Activated T-cell treated with anti-CD3 and anti-CD28 coated beads for 24 hours (primary cell): ENCODE data around the gene EGF.
"Not testable (repeated sequence)": the region's sequence is repeated elsewhere in the genome, so short reads cannot be mapped to it uniquely, and the experiment has no call there.

Experiments
- DNase-seq: peaks from one replicate; pipeline ENCODE4 v3.0.0-alpha.2; 2020; ENCODE audit warnings: low read depth

The EGF gene

DNA sequence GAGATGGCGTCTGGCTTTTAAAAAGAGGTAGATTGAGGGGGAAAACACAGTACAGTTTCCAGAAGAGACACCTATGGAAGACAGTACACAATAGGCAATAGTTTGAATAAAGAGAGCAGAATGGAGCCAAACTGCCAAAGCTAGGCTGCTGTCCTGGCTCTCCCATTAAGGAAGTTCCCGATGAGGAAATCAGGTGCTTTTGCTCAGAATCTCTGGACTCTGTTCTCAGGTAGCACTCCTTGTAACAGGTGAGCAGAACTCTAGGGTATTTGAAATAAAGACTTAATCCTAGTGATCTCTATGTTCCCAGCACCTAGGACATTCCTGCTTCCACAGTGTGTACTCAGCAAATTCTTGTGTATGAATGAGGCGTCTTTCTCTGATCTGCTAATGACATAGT, 1.6 kb downstream of the EGF start:
- no peak for DNase-seq

DNA sequence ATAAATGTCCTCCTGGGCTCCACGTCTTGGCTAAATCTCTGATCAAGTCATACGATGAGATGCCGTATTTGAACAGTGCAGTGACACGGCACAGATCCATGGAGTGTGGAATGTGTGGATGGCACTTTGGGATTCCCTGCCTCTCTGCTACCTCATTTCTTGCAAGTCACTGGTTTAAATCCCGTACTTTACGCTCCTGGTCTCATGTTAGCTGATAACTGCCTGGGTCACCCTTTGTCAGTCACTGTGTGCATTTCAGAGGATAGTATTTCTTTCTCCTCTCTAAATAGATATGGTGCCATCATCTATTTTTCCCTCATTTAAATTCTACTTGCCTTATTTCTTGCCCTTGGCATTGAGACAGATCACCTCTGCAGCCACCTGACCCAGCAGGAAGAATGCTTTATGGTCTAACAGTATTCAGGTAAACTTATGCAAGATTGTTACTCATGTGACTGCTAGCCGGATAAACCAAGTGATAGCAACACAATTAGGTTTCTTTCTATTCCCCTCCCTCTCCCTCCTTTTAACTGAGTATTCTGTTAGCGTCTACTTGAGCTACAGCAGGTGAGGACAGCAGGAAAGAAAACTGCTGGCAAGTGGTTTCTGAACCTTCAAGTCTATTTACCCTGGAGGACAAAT, 2.8 kb downstream of the EGF start:
- DNase-seq, result no peak

DNA sequence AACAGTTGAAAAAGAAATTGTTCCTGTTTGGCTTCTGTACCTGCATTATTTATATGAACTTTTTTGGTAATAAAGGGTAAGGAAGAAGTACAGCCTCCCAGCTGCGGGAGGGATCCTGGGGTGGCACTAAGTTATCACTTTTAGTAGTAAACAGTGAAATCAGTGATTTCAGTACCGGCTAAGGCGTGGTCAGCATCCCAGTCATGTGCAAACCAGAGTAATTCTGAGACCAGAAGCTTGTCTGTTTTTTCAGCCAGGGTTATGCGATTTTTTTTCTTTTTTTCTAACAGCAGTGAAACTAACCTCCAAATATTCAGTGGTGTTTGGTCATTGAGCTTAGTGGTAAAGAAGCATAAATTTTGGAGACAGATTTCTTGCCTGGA, 3.3 kb downstream of the EGF start:
- DNase-seq, result no peak

DNA sequence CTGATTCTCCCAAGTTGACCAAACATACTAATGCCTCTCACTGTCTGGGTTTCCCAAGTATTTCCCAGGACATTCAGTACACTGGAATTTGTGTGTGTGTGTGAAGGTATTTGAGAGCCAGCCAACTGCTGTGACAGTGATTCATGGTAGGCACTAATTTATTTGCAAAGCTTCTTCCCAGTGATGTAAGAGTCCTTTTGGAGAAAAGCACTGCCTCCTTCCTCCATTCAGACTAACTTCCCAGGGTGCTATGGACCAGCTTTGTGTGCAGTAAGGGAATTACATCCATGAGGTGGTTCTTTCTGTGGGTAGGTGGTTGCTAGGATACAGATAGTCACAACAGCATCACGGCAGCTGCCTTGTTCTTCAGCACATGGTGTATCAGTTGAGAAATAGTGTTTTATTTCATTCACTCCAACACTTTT, 8.7 kb downstream of the EGF start:
- no peak for DNase-seq

DNA sequence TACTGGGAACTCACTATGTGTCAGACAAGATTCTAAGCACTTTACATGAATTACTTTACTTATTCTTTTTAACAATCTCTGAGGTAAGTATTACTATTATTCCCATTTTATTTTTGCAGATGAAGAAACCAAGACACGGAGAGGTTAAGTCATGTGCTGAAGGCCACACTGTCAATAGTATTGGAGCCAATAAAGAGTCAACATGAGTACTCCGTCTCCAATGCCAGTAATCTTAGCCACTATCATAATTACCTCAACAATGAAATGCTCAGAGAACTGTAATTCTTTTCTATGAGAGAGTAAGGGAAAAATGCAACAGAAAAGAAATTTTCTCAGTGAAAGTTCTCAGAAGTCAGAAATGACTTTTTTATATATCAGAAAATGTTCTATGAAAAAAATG, 12.7 kb downstream of the EGF start:
- DNase-seq, result no peak

DNA sequence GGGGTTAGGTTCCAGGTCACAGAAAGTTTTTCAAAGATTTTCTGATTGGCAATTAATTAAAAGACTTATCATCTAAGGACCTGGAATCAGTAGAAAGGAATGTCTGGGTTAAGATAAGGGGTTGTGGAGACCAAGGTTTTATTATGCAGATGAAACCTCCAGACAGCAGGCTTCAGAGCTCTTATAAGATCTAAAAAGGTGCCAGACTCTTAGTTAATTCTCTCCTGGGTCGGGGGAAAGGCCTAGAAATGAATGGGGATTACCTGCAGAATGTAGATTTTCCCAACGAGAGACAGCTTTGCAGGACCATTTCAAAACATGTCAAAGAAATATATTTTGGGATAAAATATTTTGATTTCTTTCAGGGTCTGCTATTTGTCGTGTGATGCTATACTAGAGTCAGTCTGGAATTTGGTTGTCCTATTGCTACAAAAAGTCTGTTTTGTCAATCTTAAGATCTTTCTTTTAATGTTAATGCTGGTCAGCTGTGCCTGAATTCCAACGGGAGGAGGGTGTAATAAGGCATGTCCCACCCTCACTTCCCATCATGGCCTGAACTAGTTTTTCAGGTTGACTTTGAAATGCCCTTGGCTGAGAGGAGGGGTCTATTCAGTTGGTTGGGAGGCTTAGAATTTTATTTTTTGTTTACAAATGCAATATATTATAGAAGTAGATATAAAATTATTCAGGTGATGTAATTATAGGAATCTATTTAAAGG, 15.8 kb downstream of the EGF start:
- no peak for DNase-seq

DNA sequence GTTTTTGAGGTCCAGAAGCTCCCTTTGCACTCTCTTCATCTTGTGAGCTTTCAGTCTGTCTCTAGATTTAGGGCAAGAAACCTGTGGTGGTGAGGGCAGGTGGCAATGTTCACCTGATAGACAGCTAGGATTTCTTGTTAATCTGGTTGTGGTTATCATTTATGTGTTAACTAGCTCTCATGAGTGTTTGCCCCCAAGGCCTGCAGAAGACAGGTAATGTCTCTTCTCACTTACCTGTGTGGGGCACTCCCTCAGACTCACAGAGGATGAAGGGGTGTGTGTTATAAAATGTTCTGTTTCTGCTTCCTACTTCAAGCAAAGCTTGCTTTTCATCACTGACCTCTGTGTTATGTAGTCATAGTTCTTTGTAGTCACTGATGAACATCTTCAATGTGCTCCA, 17.8 kb downstream of the EGF start:
- no peak for DNase-seq

DNA sequence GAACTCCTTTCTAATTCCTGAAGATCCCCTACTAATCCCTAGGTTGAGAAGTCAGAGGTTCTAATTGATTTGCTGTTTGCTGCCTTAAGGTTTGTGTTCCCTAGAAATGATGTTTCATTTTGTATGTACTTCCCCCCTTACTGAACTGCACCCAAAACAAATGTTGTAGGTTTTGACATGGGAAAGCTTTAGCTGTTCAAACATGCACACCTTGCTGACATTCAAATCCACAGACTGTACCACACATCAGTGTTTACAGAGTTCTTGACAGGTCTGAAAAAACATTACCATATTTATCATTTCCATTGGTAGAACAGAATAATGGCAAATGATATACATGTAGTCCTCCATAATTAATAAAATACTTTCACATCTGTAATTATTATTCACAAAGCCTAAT, 18.2 kb downstream of the EGF start:
- DNase-seq, result no peak

DNA sequence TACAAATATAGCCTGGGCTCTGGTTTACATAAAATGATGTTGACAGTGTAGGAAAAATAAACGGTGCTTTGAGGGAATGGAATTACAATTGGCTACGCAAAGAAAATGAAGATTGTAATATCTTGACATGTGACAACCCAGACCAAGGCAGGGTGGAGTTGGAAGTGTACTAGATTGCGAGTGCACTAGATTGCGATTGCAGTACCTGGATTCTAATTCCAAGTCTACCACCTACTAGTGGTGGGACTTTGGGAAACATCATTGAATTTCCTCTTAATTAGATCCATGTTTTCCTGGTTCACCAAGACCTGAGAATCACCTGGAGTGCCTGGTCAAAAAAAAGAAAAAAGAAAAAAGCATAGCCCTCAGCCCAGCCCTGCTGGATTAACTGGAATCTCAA, 18.6 kb downstream of the EGF start:
- DNase-seq, result no peak

DNA sequence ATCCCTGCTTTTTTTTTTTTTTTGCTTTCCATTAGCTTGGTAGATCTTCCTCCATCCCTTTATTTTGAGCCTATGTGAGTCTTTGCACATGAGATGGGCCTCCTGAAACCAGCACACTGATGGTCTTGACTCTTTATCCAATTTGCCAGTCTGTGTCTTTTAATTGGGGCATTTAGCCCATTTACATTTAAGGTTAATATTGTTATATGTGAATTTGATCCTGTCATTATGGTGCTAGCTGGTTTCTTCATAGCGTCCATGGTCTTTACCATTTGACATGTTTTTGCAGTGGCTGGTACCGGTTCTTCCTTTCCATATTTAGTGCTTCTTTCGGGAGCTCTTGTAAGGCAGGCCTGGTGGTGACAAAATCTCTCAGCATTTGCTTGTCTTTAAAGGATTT, 24.7 kb downstream of the EGF start:
- not testable (repeated sequence) for DNase-seq

DNA sequence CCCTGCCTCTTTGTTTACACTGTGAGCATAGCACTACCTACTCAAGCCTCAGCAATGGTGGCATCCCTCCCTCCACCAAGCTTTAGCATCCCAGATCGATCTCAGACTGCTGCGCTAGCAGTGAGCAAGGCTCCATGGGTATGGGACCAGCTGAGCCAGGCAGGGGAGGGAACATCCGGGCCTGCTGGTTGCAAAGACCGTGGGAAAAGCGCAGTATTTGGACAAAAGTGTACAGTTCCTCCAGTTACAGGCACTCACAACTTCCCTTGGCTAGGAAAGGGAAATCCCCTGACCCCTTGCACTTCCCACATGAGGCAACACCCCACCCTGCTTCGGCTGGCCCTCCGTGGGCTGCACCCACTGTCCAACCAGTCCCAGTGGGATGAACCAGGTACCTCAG, 26.5 kb downstream of the EGF start:
- no peak for DNase-seq

DNA sequence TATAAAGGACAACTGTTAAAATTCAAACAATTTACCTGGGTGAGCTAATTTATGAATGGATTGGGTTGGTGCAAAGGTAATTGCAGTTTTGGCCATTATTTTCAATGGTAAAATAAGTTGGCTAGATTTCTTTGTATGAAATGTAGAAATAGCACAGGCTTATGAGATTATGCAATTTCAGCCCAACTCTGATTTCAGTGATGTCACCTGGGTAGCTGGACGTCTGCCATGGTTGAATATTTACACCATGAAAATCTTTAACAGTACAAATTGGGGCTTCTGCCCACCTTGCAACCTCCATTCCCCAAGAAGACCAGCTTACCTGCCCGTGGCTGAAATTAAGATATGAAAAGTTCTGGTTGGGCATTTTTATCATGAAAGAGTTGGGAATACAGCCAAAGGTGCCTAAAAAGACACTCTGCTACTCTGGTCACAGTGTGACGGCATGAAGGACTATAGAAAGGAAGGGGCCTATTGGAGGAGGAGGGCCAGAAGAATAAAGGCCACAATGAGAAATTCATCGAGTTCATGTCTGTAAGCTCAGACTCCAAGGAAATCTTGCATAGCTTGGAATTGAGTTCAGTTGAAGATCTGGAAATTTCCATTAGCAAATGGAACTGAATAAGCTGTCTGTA, 29.7 kb downstream of the EGF start:
- DNase-seq, result no peak

DNA sequence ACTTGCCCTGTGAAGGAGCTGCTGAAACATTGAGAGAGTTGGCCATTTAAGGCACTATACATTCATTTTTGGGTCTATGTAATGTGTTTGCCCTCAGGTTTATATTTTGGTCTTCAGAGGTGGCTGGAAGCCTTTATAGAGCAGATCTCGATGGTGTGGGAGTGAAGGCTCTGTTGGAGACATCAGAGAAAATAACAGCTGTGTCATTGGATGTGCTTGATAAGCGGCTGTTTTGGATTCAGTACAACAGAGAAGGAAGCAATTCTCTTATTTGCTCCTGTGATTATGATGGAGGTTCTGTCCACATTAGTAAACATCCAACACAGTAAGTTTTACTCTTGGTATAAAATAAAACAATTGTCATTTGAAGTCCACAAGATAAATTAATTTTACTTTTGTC, 31.1 kb downstream of the EGF start:
- no peak for DNase-seq

DNA sequence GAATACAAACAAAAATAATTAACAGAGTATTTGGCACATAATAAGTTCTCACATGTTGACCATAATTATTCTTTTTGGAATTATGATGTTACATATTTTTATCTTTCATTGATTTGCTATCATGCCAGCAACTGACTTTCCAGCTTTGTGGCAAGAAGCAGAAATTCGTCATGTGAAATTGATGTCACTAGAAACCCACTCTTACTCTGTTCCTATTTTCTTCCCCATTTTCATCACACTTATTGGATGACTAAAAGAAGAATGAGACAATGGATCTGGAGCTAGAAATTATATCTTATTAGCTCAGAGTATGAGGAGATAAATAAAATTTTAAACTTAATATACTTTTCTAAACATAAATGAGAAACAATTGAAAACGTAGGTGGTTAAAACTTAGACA, 31.9 kb downstream of the EGF start:
- DNase-seq, result no peak

DNA sequence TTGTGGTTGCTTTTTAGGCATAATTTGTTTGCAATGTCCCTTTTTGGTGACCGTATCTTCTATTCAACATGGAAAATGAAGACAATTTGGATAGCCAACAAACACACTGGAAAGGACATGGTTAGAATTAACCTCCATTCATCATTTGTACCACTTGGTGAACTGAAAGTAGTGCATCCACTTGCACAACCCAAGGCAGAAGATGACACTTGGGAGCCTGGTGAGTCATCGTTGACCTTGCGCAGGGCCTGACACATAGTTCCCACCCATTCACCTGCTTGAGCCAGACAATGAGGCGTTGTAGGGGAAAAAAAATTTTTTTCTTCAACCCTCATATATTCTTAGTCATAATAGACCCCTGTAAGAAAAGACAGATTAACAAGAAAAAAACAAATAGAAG, 32.4 kb downstream of the EGF start:
- DNase-seq, result no peak

DNA sequence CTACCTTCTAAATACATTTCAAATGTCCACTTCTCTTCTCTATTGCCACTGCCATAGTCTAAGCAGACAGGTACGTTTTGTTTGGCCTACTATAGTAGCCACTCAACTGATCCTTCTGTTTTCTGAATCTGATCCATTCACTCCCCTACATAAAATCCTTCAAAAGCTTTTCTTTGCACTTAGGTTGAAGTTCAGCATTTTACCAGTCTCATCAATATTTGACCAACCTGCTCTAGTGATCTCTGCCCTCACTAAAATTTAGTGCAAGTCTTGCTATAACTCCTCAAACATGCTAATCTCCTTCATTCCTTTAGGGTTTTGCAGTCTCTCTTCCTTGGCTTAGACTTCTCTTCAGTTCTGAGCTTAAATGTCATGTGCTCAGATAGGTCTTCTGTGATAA, 33.4 kb downstream of the EGF start:
- no peak for DNase-seq

DNA sequence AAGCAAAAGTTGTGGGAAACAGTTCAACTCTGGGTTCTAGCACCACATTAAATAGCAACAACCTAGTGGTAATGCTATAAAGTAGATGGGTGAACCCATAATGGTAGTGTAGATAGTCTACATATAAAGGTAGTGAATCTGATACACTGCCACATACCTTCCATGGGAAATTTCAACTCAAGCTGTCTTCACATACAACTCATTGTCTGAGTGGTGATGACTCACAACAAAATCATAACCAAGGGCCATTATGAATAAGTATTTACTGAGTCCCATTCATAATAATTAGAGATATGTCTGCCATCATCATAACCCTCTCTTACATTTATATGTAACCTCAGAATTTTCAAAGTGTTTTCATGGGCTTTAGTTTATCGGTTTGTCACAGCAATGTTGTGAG, 34.8 kb downstream of the EGF start:
- no peak for DNase-seq

DNA sequence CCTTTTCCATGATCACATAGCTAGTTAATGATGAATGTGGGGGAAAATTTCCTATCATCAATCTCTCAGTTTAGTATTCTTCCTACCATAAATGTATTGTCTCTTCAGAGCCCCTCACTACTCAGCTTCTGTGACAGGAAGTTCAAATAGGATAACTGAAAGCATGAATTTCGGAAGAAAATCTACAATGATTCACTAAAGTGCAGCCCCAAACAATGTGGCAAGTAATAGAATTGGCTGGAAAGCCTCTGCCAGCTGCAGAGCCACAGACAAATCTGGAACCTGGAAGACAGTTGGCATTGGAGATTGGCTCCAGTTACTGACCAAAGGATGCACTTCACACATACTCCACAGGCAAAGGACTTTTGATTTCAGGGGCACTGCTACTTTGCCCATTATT, 35.2 kb downstream of the EGF start:
- no peak for DNase-seq

DNA sequence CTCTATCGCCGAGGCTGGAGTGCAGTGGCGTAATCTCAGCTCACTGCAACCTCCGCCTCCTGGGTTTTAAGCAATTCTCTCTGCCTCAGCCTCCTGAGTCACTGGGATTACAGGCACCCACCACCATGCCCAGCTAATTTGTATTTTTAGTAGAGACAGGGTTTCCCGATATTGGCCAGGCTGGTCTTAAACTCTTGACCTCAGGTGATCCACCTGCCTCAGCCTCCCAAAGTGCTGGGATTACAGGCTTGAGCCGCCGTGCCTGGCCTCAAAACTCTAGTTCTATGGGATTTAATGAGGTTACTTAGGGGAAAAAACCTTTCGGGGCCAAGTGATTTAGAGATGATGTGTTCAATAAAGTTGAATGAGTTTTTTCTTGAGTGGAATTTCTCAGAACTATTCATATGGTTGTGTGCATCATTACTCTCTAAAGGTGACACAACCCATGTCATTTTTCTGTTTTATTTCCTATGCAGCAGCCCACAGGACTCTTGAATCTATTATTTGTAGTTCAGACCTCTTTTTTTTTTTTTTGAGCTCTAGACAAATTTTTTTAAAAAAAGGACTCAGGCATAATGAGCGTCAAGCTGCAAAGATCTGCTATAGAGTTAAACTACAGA, 36.5 kb downstream of the EGF start:
- not testable (repeated sequence) for DNase-seq

DNA sequence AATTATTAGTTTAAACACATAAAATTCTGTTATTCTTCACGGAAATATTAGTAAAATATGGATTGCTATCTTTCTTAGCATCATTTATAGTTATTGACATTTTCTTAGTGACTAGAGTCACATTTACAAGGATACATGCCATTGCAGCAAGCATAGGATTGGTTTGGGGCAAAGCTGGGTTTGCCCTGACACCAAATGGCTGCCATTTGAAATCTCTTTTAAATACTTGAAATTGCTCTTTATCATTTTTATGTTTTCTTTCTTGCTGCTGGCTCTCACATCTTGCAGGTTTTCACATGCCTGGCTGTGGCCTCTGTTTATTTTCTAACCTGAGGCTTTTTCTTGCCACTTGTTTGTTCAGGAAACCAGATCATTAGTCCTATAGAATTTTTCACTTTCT, 39.9 kb downstream of the EGF start:
- no peak for DNase-seq

DNA sequence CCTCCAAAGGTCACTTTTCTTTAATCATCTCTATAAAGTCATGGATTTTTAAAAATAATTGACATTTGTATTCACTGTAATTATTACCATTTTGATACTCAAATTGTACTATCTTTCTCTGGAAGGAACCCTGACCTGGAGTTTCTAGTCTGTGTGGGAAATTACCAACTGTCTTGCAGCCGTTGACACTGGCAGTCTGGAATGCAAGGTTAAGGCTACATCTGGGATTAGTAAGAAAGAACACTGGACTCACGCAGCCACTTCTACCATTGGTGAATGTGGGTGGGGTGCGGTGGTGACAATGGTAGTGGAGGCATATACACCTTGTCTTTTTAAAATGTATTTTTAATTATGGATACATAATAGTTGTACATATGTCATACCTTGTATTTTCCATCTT, 40.9 kb downstream of the EGF start:
- no peak for DNase-seq

DNA sequence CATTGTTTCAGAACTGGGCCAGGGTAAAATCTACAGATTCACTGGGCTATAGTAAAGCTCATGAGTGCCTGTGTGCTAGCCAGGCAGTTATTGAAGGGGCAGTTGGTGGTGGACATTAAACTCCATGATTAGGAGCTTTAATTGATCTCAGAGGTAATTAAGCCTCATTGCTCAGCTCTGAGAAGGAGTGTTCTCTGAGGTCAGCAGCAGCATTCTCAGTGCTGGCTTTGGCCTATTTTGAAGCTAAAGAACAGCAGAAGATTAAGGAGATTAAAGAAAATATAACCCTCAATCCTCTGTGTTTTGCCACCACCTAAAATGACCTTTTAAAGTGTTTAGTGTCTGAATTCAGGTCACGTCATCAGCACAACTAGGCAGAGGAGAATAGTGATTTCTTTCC, 42.5 kb downstream of the EGF start:
- no peak for DNase-seq

DNA sequence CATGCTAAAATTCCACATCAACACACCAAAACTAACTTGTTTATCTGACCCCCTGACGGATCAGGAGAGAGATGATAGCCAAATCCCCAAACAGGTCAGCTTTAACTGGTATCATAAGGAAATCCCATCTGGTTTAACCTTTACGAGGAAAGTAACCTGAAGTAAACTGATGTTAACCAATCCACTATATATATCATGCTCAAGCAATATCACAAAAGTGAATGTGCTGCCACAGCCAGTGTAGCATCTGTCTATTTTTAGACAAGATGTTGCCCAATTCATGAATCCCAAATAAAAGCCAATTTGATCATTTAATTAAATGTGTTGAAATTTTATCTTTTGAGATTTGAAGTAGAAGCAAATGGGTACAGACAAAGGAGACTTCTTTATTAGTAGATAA, 44.5 kb downstream of the EGF start:
- DNase-seq, result no peak
